Ishikawa (cell line): ENCODE measurements around the gene AKR1E2.

Experiments used
- CEBPB ChIP-seq: IDR thresholded peaks from 2 replicates; pipeline ENCODE4 v1.6.1; 2012
- CREB1 ChIP-seq: IDR thresholded peaks from 2 replicates; pipeline ENCODE4 v1.6.1; 2012; ENCODE audit warnings: low read depth
- EGR1 ChIP-seq: IDR thresholded peaks from 2 replicates; pipeline ENCODE4 v1.6.1; 2012
- EP300 ChIP-seq: IDR thresholded peaks from 2 replicates; pipeline ENCODE4 v1.6.1; 2012; ENCODE audit warnings: borderline replicate concordance
- FOXM1 ChIP-seq: IDR thresholded peaks from 2 replicates; pipeline ENCODE4 v1.6.1; 2012; ENCODE audit warnings: low read depth, borderline replicate concordance
- NFIC ChIP-seq: IDR thresholded peaks from 2 replicates; pipeline ENCODE4 v1.6.1; 2012
- RAD21 ChIP-seq: IDR thresholded peaks from 2 replicates; pipeline ENCODE4 v1.6.1; 2012; ENCODE audit warnings: low read depth
- TAF1 ChIP-seq: IDR thresholded peaks from 2 replicates; pipeline ENCODE4 v1.6.1; 2012; ENCODE audit warnings: low read depth, mild to moderate bottlenecking
- TCF12 ChIP-seq: IDR thresholded peaks from 2 replicates; pipeline ENCODE4 v1.6.1; 2012; ENCODE audit warnings: low read depth
- ZBTB7A ChIP-seq: IDR thresholded peaks from 2 replicates; pipeline ENCODE4 v1.6.1; 2012; ENCODE audit warnings: low read depth
- TF ChIP-seq, protein P1 (sequence below): IDR thresholded peaks from 2 replicates; pipeline ENCODE4 v1.6.1; 2012
- TF ChIP-seq, protein P2 (sequence below): IDR thresholded peaks from 2 replicates; pipeline ENCODE4 v1.6.1; 2012

DNA sequence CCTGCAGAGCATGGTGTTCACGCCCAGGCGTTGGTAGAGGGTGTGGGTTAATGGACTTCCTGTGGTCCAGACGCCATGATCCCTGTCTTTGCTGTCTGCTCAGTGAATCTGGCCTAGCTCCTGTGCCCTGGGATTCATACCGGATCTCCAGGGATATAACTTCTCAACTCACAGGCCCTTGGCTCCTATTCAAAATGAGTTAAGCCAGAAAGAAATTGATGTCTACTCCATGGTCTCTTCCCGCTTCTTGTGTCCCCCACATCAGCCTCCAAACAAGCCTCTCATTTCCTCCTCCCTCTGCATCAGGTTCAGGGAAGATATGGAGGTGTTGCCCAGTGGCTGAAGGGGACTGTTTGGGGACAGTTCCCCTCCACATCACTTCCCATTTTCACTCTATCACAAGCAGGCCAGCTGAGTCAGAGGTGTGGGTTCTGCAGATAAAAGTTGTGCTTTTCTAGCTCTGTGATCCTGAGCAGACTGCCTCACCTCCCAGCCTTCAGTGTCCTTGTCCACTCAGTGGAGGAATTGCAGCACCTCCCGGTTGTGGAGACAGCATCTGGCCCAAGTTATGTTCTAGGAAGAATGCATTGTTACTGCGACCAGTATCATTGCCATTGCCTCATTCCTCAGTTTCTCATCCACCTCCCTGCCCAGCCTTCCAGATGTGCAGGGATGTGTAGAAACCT is 22.5 kb downstream of the AKR1E2 start:
- TF ChIP-seq RAD21 (no peak), EGR1 (no peak), EP300 (no peak), TAF1 (no peak), NFIC (no peak), CREB1 (no peak), CEBPB (no peak), ZBTB7A (no peak), TCF12 (no peak), FOXM1 (no peak)
- TF ChIP-seq, protein P1, sequence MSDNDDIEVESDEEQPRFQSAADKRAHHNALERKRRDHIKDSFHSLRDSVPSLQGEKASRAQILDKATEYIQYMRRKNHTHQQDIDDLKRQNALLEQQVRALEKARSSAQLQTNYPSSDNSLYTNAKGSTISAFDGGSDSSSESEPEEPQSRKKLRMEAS = no peak
- TF ChIP-seq, protein P2, sequence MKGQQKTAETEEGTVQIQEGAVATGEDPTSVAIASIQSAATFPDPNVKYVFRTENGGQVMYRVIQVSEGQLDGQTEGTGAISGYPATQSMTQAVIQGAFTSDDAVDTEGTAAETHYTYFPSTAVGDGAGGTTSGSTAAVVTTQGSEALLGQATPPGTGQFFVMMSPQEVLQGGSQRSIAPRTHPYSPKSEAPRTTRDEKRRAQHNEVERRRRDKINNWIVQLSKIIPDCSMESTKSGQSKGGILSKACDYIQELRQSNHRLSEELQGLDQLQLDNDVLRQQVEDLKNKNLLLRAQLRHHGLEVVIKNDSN = no peak
